DND-41 (cell line): ENCODE data around the gene PLXNA4.

Experiments
- CTCF ChIP-seq: IDR thresholded peaks from 2 replicates; pipeline ENCODE4 v1.5.1; 2012; ENCODE audit warnings: borderline replicate concordance, low read length, moderate library complexity, mild to moderate bottlenecking; ENCODE audit not compliant: poor library complexity, severe bottlenecking; ENCODE audit errors: extremely low read depth
- EZH2 ChIP-seq: IDR thresholded peaks from 3 replicates; pipeline ENCODE4 v1.6.1; 2012; ENCODE audit warnings: borderline replicate concordance, low read depth, mild to moderate bottlenecking, moderate library complexity, low read length, inconsistent platforms; ENCODE audit not compliant: severe bottlenecking

- no peak for TF ChIP-seq CTCF
- no peak for TF ChIP-seq EZH2
These were observed 29.7 kb downstream of the PLXNA4 start for GRCh38 chr7:132546366-132547127.
